HG02852 (cell line): ENCODE data around the gene PRKD1.

Source experiments
- ATAC-seq: cut with Tn5 transposase; IDR thresholded peaks from one replicate; pipeline ENCODE4 v1.9.1; 2021; ENCODE audit warnings: mild to moderate bottlenecking, moderate library complexity; ENCODE audit not compliant: unreplicated experiment

PRKD1 gene

DNA sequence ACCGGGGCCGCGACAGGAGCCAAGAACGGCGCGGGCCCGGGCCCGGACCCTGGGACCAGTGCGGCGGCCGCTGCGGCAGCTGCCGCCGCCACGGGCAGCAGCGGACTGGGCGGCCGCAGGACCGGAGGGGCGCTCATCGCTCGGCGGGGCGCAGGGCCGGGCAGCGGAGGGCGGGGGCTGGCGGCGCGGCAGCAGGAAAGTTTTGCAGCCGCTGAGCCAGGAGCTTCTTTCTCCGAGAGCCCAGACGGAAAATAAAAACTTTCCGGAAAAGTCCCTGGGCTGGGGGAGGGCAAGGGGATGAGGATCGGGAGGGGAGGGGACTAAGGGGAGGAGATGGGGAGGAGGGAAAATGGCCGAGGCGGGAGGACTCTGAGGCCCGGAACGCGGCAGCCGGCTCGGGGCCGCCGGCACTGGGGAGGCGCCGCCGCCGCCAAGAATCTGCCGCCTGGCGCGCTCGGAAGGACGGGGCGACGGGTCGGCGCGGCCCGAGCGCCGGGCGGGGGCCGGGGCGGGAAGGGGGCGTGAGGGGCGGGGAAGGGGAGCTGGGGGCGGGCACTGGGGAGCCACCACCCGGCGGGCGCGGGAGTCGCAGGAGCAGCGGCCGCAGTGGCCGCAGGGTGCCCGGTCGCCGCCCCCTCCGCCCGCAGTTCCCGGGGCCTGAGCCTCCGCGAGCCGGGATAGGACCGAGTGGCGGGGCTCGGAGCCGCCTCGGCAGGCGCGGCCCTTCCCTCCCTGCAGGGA, at the start of gene PRKD1:
TSS of gene PRKD1 (minus strand) at position 472 of the 741 bp plus-strand sequence.
- ATAC-seq, result no peak

GRCh38 chr14:29971101-29971500, 43.5 kb upstream of the PRKD1 start:
- ATAC-seq, result no peak

DNA sequence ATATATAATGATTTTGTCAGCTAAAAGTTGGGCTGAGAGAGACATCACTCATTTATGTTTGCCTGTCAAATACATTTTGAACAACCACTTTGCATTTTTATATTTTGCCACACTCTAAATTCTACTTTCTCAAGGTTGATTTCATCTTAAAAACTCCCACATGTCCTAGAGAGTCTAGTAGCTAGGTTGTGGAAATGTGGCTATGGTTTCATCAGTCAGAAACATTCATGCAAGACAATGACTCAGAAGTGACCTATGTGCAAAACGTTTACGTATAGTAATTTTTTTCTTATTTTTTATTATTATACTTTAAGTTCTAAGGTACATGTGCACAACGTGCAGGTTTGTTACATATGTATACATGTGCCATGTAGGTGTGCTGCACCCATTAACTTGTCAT, 27.4 kb upstream of the PRKD1 start:
- no peak for ATAC-seq

DNA sequence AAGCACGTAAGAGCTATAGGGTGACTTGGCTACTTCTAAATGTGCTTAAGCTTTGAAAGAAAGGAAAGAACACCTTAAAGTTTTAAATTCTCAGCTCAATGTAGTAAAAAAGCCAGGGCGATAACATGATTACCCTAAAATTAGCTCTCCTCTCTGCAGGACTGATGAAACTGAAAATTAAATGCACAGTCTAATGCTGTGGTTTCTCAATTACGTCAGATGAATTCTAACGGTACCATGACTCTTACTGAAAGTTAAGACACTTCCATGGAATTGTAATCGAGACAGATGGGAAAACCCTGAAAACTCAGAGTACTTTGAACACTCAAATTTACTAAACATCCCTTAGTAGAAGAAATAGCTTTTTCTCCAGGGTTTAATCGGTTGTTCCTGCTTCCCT, 25.9 kb upstream of the PRKD1 start:
- ATAC-seq, result no peak

DNA sequence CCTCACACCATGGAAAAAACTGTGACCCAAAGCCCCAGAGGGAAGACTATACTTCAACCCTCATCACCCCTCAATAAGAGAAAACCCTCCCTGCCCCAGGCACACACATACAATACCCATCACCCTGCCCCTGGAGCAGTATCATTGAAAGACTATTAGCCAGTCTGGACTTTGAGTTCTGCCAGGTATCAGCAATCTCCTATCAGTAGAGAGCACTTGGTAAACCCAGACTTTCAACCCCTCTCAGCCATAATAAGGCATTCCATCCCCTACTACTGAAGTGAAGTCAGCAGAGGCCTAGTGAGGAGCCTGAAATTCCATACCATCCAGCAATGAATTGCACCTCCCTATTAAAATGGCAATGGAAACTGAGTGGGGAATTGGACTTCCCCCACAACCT, 16.4 kb upstream of the PRKD1 start:
- no peak for ATAC-seq

GRCh38 chr14:29941401-29941800, 13.8 kb upstream of the PRKD1 start:
- no peak for ATAC-seq

DNA sequence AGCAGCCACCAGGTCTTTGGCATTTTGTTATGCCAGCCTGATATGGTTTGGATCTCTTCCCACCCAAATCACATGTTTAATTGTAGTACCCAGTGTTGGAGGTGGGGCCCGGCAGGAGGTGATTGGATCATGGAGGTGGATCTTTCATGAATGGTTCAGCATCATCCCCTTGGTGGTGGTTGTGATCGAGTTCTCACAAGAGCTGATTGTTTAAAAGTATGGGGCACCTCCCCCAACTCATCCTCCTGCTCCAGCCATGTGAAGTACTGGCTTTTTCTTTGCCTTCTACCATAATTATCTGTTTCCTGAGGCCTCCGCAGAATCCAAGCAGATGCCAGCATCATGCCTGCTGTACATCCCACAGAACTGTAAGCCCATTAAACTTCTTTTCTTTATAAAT, 12.8 kb upstream of the PRKD1 start:
- no peak for ATAC-seq

- ATAC-seq, result no peak
These were observed 9.5 kb upstream of the PRKD1 start for GRCh38 chr14:29937116-29937515.

- no peak for ATAC-seq
These were observed 2.6 kb upstream of the PRKD1 start for GRCh38 chr14:29930283-29930682.

DNA sequence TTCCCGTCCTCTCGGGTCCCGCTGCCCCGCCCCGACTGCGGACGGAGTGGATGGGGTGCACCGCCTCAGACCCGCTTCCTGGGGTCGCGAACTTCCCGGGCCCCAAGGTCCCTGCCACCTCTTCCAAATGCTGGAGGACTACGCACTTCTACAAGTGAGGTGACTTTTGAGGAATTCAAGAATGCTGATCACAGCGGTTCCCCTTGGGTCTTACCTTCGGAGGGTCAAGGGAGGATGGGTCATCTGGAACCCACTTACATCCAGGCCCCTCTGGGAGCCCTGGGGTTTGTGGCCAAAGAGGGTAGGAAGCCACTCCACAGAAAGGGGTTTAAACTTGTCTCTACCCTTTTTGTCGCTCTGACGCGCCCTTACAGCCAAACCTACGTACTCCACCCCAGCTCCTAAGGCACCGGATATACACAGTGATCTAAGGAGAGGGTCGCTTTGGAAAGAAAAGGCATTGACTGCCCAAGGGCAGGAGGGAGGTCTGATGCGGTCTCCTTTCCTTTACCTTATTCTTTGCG, 532 bp upstream of the PRKD1 start:
- no peak for ATAC-seq

DNA sequence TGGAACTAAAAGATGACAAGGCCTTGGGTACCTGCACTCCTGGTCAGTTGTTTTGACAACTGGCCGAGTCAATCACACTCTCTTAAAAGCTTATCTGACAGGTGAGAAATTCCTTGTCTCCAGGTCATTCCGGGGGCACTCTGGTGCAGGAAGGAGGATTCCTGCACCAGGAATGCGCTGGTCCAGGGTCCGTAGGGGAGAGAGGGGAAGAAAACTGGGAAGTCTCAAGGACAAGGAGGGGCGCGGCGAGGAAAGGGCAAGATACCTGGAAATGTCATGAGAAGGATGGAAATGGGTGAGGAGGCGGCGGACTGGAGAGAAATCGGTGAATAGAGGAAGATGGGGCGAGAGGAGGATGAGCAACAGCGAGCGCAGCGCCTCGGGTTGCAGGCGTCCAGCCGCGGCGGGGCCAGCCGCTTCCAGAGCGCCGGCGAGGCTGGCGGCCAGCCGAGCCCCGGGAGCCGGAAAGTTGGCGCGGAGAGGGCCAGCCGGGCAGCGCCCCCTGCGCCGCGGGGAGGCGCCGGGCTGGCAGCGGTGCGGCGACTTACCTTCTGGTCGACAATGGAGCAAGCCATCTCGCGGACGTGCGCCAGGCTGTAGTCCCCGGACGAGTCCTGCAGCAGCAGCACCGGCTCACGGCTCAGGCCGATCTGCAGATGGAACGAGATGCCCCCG, 809 bp downstream of the PRKD1 start:
- no peak for ATAC-seq

GRCh38 chr14:29926228-29926627, 1.4 kb downstream of the PRKD1 start:
- ATAC-seq, result no peak

DNA sequence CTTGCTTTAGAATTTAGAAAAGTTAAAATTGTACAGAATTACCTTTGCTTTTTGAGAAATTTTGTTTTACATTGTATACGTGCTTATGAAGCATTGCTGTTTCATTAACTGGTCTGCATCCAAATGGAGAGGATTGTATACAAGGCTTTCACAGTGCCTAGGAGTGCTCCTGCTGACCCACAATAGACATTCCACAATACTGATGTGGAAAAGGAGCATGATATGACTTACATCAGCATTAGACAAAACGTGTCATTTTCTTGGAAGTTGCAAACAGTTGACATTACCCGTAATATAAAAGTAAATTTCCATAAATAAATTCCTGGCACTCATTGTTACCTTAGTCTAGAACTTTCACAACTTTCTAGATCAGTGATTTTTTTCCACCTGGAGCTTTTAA, 1.9 kb downstream of the PRKD1 start:
- no peak for ATAC-seq

DNA sequence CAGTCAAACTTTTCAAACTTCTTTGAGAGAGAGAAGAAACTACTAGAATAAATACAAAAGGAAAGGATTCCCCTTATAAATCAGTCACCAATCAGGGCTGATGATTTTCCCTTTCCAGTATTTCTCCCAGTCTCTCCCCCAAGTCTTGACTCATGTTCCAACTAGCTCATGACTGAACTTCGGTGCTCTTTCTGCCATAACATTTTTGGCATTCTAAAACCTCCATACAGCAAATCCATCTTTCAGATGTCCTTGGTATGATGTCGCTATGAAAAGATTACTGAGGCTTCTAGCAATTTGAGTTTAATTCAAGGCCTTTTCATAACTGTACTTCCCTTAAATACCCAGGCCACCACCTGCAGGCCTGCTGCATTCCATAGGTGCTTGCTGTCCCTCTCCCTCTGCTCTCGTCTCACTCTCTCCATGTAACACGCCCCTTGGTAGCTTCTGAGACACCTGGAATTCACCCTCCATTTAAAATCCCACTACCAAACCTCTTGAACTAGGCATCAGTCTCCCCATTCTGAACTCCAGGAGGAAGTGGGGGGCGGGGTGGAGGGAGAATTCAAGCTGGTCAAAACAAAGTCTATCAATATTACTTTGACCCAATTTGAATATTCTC, 2.4 kb downstream of the PRKD1 start:
- ATAC-seq, result no peak

DNA sequence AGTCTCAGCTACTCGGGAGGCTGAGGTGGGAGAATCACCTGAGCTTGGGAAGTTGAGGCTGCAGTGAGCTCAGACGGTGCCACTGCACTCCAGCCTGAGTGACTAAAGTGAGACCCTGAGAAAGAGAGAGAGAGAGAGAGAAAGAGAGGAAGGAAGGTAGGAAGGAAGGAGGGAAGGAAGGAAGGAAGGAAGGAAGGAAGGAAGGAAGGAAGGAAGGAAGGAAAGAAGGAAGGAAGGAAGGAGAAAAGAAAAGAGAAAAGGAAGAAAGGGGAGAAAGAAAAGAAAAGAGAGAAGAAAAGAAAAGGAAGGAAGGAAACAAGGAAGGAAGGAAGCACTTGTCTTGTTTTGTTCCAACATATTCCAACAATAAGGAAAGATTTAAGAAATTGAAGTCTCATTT, 7.8 kb downstream of the PRKD1 start:
- ATAC-seq, result no peak

DNA sequence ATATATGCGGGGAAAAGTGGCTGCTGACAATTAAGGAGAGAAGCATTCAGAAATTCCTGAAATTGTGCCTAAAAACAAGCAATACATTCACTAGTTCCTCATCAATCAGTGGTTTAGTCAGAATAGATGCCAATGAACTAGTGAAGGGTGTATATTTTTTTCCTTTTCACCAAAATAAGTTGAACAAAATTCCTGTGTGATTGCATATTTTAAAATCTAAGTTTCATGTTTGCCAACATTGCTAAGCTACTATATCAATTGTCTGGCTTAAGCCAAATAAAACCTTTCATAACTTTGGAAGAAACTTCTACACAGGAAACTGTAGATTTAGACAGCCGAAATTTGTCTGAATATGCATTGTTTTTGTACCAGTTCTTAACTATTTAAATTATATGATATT, 8.7 kb downstream of the PRKD1 start:
- no peak for ATAC-seq

GRCh38 chr14:29913566-29913965, 14.1 kb downstream of the PRKD1 start:
- no peak for ATAC-seq

- ATAC-seq, result no peak
These were observed 15.8 kb downstream of the PRKD1 start for GRCh38 chr14:29911810-29912209.

DNA sequence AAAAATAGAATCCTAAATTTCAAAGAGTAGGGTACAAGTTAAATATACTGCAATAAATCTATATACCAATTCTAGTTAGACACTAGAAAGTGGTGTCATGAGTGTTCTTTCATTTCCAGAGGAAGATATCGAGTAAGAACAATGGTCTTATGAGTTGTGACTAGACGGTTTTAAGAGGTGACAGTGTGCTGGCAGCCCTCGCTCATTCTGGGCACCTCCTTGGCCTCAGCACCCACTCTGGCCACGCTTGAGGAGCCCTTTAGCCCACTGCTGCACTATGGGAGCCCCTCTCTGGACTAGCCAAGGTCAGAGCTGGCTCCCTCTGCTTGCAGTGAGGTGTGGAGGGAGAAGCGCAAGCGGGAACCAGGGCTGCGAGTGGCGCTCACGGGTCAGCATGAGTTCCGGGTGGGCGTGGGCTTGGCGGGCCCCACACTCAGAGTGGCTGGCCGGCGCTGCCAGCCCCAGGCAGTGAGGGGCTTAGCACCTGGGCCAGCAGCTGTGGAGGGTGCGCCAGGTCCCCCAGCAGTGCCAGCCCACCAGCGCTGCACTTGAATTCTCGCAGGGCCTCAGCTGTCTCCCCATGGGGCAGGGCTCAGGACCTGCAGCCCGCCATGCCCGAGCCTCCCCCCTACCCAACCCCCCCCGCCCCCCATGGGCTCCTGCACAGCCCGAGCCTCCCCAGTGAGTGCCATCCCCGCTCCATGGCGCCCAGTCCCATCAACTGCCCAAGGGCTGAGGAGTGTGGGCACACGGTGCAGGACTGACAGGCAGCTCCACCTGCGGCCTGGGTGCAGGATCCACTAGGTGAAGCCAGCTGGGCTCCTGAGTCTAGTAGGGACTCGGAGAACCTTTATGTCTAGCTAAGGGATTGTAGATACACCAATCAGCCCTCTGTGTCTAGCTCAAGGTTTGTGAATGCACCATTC, 18.7 kb downstream of the PRKD1 start:
- no peak for ATAC-seq

- no peak for ATAC-seq
These were observed 21.3 kb downstream of the PRKD1 start for GRCh38 chr14:29906256-29906870.
